Subcutaneous adipose tissue (tissue), 4 donors: ENCODE results near the gene HMG20B. TPM values are rescaled to one million over a fixed set of nuclear protein-coding genes. Genes with fewer than 3 reads are reported as not detected.

Source experiments
- CTCF ChIP-seq: fragments of 450-650 bp; IDR thresholded peaks from one replicate; pipeline ENCODE4 v1.5.1; 2016; ENCODE audit warnings: low read depth, mild to moderate bottlenecking, control low read depth, antibody characterized with exemption, moderate library complexity
- total RNA-seq, 4 donors: library from RNA; depleted of rRNA; stranded (reverse); fragments of >200 nt; gene quantifications; one replicate each; pipeline ENCODE4 v1.1.0, GENCODE V29; 2016

Gene HMG20B
- total RNA-seq: 100 to 1,000 TPM in 2 of 4 donors, 10 to 100 TPM in 2; 51.4 to 124 (median 102) TPM

- TF ChIP-seq CTCF: no peak
Measured at GRCh38 chr19:3572855-3573161, at the start of gene HMG20B. Gene HMG20B (plus strand): TSS chr19:3572944. CDS start chr19:3573310, 366 bp downstream.

GRCh38 chr19:3523361-3524077 lies 49.2 kb upstream of the HMG20B start:
- no peak for TF ChIP-seq CTCF

GRCh38 chr19:3524078-3524842 lies 48.5 kb upstream of the HMG20B start:
- TF ChIP-seq CTCF: no peak

- TF ChIP-seq CTCF: no peak
Measured at GRCh38 chr19:3524904-3525451, 47.8 kb upstream of the HMG20B start.

- no peak for TF ChIP-seq CTCF
Measured at GRCh38 chr19:3526507-3527237, 46.1 kb upstream of the HMG20B start.

GRCh38 chr19:3527238-3527910 lies 45.4 kb upstream of the HMG20B start:
- TF ChIP-seq CTCF: no peak
